GM19467 (cell line): ENCODE measurements around the gene IL37.
"Not testable (repeated sequence)": the region's sequence is repeated elsewhere in the genome, so short reads cannot be mapped to it uniquely, and the experiment has no call there.

ENCODE experiments used
- ATAC-seq: cut with Tn5 transposase; IDR thresholded peaks from one replicate; pipeline ENCODE4 v1.9.1; 2021; ENCODE audit warnings: mild to moderate bottlenecking, moderate library complexity; ENCODE audit not compliant: unreplicated experiment

IL37 gene

DNA sequence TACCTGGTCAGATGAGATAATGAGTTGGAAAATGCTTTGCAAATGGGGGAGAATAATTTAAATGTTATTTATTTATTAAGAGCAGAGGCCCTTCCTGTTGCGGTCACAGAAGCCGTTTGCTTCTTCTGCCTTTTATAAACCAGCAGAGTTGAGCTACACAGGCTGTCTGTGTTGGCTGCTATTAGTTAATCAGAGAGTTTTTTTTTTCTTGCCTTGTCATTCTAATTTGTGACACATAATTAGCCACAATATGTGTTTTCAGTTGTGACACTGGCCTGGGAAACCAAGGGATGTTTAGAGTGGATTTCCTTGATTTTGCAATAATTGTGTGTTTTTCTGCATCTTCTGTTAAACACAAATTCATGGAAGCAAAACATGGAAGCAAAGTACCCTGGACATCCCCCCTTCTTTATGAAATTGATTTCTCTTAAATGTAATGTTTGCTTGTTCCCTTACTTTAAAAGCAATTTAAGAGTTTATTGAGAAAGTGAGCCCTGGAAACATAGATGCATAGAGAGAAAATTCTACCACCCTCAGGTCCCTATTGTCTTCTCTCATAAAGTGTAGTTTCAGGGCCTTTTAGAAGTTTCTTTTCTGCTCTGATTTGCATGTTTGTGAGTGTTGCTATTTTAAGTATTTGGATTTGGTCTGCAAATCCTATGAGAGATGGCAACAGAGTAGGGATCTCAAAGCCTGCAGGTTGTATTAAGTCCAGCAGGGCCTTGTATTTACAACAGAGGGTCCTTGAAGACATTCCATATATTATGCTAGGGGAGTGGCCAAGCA lies 22.8 kb upstream of the IL37 start:
- no peak for ATAC-seq

DNA sequence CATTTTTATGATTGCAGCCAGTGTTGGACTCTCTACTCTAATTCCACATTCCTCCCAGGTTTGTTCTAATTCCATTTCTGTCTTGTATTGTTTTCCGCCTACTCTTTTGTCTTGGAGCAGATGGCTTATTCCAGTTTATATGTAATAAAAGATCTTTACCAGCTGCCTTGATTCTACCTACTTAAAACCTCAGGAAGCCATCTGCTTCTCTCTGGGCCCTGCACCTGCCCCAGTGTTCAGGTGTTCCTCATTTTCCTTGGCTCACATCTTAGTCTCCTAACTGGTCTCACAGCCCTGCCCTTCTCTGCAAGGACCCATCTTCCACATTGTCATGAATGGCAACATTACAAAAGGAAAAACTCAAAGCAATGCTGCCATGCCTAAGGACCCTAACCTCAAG lies 21.0 kb upstream of the IL37 start:
- ATAC-seq, result no peak

DNA sequence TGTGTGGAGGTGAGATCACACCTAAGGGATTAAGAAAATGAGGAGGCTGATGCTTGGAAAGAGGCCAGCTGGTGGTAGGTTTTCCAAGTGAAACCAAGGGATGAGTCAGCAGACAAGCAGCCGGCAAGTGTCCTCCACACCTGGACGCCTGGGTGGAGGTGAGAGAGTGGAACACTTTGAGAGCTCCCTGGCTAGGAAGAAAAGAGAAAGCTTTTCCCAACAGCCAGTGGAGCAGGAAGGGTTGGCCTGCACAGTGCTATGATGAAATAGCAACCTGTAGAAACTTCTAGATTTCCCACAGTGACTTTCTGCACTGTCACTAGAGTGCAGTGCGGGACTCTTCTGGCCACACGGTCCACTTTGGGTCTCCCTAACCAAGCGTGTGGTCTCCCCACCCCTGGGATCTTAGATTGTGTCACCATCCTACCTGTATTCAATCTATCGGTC lies 19.6 kb upstream of the IL37 start:
- no peak for ATAC-seq

DNA sequence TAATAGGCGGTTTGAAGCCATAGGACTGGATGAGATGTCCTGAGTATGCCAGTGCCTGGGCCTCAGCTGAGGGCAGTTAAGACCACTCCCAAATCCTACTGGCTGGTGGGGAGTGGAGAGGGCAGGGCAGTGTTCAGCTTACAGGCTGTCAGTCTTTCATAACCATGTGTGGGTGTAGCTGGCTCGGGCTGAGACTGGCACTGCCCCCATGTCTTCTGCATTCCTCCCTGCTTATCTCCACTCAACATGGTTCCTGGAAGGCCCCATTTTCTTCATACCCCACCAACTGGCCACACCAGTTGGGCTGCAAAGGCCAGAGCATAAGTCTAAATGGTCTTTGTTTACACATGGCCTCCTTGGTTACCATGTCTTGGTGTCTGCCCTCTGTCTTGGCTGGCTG lies 17.2 kb upstream of the IL37 start:
- ATAC-seq, result no peak

DNA sequence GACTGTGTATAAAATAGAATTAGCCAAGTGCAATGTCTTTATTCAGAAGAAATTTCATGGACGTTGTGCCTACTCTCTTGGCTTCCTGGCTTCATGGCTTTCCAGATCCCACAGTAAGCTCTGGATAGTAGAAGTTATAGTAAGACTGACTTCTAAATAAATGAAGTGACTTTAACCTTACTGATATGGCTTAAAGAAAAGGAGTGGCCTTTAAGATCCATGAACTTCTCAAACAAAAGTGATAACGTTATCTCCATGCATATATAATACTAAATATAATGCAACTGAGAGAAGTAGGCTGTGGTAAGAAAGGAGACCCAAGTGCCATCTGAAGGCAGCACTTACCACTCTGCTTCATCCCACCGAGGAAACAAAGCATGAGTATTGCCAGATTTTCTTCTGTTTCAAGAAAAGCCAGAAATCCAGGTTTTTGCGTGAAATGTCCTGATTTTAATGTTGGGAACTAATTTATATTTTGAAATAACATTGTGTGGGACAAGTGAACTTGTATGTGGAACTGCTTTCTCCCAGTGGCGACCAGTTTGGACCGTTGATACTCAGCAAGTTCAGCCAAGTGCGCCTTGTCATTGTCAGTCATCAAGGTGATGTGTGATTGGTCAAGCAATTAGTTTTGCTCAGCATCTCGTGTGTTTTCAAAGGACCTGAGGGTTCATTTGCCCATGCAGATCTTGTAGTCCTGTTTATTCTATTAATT lies 13.9 kb upstream of the IL37 start:
- no peak for ATAC-seq

DNA sequence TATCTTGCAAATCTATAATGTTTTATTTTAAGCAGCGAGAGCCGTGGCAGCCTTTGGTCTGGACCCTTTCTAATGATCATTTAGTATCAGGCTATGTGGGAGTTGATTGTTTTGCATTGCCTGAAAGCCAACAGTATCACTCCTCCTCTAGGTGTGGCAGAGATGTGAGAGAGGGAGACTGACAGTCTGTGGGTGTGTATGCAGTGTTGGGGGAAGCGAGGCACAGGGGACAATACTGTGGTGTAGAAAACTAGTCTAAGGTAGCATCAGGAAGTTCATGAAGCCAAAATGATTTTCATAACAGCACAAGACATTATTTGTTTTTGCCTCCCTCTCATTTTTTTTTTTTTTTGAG lies 13.4 kb upstream of the IL37 start:
- no peak for ATAC-seq

DNA sequence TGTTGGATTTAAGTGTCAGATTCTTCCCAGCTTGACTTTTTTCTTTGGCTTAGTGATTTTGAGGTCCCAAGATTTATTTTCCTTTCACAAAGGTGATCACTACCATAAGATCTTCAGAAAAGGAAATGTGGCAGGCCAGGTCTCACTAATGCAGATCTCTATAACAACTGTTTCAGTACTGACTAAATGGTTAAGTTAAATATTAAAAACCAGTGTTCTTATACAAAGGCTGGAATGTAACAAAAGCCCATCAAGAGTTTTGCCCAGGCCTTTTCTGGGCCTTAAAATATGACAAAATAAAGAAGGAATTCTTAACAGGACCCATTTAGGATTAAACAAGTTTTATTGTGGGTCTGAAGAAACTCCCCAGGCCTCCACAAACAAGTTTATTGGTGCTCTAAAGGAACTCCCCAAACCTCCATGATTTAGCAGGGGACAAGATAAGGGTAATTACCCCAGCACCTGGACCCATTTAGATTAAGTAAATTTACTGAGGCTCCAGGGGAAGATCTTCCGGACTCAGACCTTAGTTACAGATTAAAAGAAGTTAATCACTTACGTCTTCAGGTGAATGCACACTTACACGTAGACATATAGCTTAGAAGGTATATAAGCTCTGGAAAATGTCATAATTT lies 9.4 kb upstream of the IL37 start:
- not testable (repeated sequence) for ATAC-seq

DNA sequence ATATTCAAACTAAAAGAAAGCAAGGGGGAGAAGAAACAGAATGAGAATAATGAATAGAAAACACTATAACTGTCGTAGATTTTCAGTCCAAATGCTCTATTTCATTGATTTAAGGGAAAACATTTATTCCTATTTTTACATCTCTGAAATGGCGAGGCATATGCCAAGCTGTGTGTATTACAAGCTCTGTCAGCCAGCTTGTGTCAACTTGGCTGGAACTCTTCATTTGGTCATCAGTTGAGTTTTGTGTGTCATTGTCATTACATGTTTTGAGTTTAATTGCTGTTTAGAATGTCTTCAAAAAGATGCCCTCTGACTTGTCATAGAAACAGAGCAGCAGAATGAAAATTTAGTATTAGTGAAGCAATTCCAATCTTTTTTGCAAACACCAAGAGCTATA lies 8.1 kb upstream of the IL37 start:
- no peak for ATAC-seq

DNA sequence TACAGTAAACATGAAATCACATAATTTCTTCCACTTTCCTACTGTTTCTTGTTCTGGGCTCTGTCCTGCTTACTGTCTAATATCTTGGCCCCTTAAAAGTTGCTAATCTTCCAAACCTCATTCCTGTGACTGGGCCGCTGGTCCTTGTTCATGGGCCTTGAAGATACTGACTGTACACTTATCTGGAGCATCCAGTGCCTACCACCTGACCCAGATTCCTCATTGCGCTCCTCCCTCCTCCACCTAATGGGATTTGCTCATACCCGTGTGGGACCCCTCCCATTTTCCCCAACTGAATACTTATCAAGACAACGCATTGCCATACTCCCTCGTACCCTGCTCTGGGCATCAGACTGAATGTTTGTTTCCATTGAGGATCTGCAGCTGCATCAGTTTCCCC lies 6.1 kb upstream of the IL37 start:
- no peak for ATAC-seq

DNA sequence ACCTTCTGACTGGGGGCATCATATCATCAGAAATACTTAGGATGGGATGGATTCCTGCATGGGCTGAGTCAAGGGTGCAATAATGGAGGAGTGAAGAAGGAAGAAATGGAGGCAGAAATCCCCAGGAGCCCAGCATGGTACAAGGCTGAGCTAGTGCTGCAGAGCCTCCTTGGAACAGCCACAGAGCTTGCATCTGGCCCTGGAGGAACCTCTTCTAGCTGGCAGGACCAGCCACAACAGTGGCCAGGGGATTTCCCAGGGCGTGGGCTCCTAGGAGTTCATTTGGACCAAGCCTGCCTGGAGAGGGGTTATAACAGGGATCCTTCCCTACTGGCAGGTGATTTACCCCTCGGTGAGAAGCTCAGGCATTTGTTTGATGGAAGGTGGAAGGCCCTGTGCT lies 4.7 kb upstream of the IL37 start:
- ATAC-seq, result no peak

DNA sequence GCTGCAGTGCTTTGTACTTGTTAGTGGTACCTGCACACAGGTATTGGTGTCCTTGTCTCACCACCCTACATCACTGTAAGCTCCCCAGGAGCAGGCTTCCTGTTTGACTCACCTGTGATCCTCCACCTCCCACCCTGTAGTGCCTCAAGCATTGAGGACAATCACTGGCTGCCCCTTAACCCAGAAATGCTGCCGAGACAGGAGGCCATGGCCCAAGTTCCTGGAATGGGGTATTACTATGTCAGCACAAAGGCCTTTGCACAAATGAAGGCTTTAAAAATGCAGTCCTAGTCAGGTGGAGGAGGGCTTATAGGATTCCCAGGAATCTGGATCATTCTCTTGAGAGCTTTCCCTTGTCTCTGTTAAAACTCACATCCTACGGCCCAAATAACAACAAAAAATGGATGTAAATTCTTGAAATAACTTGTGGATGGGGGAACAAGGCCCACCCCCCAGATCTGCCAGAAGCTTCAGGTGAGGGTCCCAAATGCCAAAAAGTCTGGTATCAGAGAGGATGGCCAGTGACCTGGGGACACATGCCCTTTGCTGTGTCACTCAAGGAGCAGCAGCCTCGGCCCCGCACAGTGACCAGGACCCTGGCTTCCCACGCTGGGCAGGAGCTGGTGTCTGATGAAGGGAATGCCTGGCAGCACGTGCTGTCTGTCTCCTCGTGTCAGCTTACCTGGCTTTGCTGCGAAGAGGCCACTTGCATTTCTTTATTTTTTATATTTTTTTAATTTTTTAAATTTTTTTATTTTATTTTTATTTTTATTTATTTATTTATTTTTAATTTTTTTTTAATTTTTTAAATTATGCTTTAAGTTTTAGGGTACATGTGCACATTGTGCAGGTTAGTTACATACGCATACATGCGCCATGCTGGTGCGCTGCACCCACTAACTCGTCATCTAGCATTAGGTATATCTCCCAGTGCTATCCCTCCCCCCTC lies 3.7 kb upstream of the IL37 start:
- ATAC-seq, result no peak

DNA sequence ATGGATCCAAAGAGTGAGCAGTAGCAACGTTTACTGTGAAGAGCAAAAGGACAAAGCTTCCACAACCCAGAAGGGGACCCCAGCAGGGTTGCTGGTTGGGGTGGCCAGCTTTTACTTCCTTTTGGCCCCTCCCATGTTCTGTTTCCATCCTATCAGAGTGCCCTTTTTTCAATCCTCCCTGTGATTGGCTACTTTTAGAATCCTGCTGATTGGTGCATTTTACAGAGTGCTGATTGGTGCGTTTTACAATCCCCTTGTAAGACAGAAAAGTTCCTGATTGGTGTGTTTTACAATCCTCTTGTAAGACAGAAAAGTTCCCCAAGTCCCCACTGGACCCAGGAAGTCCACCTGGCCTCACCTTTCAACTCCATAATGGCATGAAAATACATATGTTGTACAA lies 2.4 kb upstream of the IL37 start:
- ATAC-seq, result not testable (repeated sequence)

DNA sequence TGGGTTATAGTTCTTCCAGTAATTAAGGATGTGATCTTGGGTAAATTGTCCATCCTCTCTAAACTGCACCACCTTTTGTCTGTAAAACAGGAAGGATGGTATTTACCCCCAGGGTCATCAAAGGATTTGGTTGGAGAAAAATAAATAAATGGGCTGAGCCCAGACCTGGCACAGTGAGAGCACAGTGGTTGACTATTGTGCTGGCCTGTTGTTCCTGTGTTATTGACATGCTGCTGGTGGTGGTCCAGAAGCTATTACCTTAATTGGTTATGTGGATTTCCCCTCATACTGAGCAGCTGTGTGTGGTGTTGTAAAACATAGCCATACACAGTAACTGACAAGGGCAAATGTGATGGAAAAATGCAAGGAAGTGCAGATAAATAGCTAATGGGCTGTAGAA lies 746 bp upstream of the IL37 start:
- ATAC-seq, result no peak

DNA sequence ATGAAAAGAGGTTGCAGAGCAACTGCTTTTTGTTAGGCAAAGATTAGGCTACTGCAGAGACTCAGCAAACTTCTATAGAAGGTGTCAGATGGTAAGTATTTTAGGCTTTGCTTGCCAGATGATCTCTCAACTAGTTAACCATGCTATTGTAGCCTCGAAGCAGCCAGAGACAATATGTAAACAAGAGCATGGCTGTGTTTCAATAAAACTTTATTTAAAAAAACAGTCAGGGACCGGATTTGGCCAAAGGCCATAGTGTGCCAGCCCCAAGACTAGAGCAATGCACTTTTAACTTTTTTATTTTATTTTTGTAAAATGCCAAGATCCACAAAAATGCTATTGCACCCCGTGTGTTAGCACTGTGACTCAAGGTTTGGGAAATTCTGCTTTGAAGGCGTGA lies 1.4 kb downstream of the IL37 start:
- ATAC-seq, result no peak

DNA sequence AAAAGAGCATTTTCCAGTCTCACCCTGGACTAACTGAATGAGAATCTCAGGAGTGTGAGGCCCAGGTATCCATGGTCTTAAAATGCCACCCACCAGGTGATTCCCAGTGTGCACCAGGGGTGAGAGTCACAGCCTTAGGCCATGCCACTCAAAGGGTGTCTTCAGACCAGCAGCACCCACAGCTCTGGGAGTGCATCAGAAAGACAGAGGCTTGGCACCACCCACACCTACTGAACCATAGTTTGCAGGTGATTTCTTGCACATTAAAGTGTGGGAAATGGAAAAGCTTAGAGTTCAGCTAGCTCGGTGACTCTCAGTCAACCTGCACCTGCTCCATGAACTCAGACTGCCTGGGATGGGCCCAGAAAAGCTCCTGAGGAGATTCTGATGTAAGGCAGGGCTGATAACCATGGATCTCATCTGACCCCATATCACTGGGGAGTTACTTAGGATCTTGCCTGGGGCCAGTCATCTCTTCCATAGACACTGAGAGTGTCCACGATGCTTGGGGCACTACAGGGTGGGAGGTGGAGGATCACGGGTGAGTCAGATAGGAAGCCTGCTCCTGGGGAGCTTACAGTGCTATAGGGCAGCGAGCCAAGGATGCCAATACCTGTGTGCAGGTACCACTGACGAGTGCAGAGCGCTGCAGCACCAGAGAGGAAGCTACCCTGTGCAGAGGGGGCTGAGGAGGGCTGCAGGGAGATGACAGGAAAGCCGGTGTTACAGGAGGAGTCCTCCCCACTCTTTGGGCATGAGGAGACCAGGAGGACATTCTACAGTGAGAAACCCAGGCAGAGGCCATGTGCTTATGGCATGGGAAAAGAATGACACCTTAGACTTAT lies 4.6 kb downstream of the IL37 start:
- ATAC-seq, result no peak

DNA sequence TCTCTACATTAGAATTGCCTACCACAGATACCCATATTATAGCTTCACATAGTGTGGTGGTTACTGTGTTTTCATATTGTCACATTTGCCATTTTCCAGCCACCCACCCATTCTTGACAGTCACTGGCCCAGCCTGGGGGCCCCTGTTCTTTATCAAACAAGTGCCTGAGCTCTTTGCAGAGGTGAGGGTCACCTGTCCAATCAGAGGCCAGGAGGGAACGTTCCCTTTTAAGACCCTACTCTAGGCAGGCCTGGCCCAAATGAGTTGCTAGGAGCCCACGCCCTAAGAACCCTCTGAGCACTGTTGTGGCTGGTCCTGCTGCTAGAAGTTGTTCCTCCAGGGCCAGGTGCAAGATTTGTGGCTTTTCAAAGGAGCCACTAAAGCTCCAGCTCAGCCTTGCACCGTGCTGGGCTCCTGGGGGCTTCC lies 5.2 kb downstream of the IL37 start:
- ATAC-seq, result no peak

DNA sequence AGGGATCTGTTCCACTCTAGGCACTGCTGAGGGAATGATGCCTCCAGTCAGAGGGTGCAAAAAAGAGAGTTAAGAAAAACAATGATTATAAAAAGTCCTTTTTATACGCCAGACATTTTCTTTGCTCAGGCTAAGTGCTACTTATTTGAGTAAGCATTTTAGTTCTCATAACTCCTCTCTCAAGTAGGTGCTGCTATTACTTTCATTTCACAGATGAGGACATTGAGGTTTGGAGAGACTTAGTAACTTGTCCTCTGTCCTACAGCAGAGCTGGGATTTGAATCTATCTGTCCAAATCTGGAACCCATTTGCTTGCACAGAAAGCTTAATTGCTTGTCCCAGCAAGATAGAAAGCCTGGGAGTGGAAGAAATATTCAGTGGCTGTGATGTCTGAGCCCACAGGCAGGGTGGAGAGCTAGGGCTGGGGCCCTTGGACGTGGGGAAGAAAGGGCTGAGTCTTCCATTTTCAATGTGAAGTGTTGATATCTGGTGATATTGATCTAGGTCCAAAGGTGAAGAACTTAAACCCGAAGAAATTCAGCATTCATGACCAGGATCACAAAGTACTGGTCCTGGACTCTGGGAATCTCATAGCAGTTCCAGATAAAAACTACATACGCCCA lies 5.8 kb downstream of the IL37 start:
- no peak for ATAC-seq

DNA sequence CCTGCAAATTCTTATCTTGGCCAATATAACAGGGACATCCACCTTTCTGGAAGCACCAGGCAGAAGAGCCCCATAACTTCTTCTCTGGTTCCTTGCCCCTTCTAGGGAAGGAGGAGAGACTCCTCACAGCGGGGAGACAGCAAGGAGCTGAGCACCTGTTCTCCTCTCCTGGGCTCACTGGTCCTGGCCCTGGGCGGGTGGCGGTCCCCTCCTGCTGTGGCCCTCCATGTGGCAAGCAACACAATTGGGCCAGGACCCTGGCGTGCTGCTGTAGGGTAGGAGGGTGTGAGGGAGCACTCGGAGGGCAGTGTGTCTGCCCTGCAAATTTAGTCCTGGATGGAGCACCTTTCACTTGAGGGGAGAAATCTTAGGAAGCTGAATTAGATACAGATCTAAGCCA lies 6.9 kb downstream of the IL37 start:
- ATAC-seq, result no peak

DNA sequence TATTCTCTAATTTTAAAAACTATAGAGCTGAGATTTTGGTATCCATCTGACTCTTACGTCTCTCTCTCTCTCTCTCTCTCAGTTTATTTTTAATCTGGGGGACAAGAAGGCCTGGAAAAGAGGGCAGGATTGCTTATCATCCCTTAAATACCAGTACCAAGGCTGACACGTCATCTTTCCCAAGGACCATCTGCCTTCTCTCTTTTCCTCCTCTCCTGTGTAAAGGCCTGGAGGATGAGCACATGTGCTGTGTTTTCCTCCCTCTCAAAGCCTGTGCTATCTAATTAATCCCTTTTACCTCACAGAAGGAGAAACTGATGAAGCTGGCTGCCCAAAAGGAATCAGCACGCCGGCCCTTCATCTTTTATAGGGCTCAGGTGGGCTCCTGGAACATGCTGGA lies 7.3 kb downstream of the IL37 start:
- no peak for ATAC-seq

DNA sequence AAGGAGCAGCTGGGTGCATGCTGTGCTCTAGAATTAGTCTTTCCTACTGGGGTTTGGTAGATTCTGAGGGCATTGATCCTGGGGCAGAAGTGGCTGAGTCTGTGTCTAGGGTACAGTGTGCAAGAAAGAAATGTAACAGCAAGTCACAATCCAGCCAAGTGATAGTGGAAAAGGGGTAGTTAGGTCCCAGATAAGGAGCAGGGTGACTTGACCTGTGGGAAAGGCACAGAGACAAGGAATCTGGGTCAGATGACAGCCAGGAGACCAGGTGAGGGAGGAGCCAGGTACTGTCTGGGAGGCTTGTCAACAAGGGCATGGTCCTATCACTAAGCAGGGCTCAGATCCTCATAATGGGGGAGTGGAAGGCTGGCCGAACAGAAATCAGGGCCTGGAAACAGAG lies 8.1 kb downstream of the IL37 start:
- ATAC-seq, result no peak
